GM12872 (cell line): ENCODE data around the gene RNLS.

Experiments used
- CTCF ChIP-seq: IDR thresholded peaks from 3 replicates; pipeline ENCODE4 v1.5.1; 2011; ENCODE audit warnings: low read depth, mild to moderate bottlenecking, low read length, moderate library complexity; ENCODE audit not compliant: insufficient read depth

The RNLS gene

GRCh38 chr10:88226891-88227290 lies 356.2 kb downstream of the RNLS start:
- no peak for TF ChIP-seq CTCF

- no peak for TF ChIP-seq CTCF
These were observed 357.0 kb downstream of the RNLS start for GRCh38 chr10:88226071-88226659.
